ENCODE data around the gene NIPAL3.

NIPAL3 gene

DNA sequence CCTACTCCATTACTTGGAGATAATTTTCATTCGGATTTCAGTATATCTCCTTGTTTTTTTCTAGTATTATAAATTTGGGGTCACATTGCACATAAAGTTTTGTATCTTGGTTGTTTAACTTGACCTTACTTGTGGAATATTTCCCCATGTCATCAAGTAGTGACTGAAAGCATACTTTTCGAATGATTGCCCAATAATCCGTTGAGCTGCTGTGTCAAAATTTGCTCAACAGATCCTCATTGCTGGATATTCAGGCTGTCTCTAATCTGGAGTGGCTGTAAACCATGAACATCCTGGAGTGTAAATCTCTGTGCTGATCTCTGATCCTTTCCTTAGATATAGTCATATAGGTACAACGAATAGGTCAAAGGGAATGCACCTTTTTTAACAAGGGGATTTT is 4.9 kb downstream of the NIPAL3 start:
- Mint-ChIP-seq H3K27me3 (no peaks in the 10 kb centered on the region), H3K9me3 (no peaks in the 10 kb centered on the region), H3K4me3 (no peak overlapping the region), H3K36me3 (peaks cover 71% of the 10 kb centered on the region), H3K27ac (no peak overlapping the region), H3K4me1 (peaks cover 59% of the 10 kb centered on the region)
- no peak for DNase-seq
- CTCF ChIA-PET: interaction anchor here (0.6 to 2.2 kb wide), 3 partner anchors 26 to 167 kb away, joined by 3 to 6 read pairs (median 3); no protein-coding TSS in a partner anchor

DNA sequence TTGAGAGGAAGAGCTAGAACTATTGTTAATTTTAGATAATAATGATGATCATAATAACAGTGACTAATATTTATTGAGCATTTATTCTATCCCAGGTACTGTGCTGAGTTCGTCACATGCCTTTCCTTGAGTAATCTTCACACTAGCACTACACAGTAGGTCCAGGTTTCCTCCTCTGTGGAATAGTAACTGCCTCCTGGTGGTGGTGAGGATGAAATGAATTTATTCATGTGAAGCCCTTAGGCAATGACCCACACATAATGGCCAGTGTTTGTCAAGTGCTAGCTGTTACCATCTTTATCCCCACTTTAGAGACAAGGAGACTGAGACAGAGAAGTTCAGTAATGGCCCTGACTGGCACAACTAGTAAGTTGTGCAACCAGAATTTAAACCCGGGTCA is 5.9 kb downstream of the NIPAL3 start:
- CTCF ChIA-PET: interaction anchor here (0.6 to 2.2 kb wide), 5 partner anchors 30 to 271 kb away, joined by 3 to 6 read pairs (median 3); no protein-coding TSS in a partner anchor
- H3K27me3 Mint-ChIP-seq: no peaks in the 10 kb centered on the region
- peak overlapping the region; percentile 65 for H3K27ac Mint-ChIP-seq
- no peak overlapping the region for H3K4me3 Mint-ChIP-seq
- DNase-seq: no peak
- peaks cover 75% of the 10 kb centered on the region for H3K36me3 Mint-ChIP-seq
- peaks cover 62% of the 10 kb centered on the region for H3K4me1 Mint-ChIP-seq
- H3K9me3 Mint-ChIP-seq: no peaks in the 10 kb centered on the region

DNA sequence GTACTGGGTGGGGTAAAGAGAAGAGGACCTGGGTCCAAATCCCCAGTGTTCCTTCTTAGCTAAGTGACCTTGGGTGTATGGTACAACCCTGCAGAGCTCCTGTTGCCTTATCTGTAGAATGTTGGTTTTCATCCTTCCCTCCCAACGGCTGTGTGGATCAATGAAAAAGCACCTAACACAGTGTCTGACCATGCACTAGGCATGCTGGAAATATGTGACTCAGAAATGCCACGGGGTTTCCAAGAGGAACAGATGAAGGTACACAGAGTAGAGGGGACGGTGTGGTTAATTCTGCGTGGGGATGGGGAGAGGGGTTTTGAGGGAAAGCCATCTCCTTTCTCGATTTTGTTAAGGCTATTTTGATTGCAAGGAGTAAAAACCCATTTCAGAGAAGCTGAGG is 8.6 kb downstream of the NIPAL3 start:
- CTCF ChIA-PET: interaction anchor here (0.8 to 1.3 kb wide), 2 partner anchors 9 to 32 kb away, joined by 3 to 8 read pairs; partner anchors contain the start of gene NIPAL3
- Mint-ChIP-seq H3K27me3 (no peaks in the 10 kb centered on the region), H3K4me1 (peaks cover 47% of the 10 kb centered on the region), H3K36me3 (peaks cover 84% of the 10 kb centered on the region), H3K9me3 (no peaks in the 10 kb centered on the region), H3K4me3 (no peak overlapping the region), H3K27ac (no peak overlapping the region)
- DNase-seq: no peak

DNA sequence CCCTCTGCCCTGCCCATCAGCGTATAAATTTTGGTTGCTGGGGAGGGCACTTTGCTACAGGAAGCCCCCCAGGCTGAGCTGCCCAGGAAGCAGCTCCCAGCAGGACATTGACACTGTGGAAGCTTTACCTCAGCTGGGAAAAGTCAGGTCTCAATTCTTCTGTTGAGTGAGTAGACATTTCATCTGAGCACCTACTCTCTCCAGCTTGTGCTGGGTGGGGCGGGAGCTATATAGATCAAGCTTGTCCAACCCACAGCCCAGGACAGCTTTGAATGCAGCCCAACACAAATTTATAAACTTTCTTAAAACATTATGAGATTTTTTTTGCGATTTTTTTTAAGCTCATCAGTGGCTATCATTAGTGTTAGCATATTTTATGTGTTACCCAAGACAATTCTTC is 9.4 kb downstream of the NIPAL3 start:
- Mint-ChIP-seq H3K36me3 (peaks cover 80% of the 10 kb centered on the region), H3K4me1 (peaks cover 41% of the 10 kb centered on the region)

DNA sequence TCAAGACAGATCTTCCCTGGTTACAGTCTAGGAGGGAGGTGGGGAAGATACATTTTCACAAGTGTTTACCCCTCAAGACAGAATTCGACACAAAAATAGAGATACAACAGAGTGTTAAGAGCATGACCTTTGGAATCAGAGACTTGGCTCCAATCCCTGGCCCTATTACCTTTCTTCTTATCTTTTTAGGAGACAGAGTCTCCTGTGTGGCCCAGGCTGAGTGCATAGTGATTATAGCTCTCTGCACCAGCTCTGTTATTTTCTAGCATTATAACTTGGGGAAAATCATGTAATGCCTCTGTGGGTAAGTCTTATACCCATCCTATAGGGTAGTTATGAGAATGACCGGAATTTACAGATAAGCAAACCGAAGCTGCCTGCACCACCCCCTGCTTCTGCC is 9.8 kb downstream of the NIPAL3 start:
- Mint-ChIP-seq H3K27ac (no peak overlapping the region), H3K9me3 (no peaks in the 10 kb centered on the region), H3K27me3 (no peaks in the 10 kb centered on the region), H3K36me3 (peaks cover 77% of the 10 kb centered on the region), H3K4me3 (no peak overlapping the region), H3K4me1 (peaks cover 38% of the 10 kb centered on the region)
- CTCF ChIA-PET: interaction anchor here (0.9 to 1.3 kb wide), 2 partner anchors 33 kb away, joined by 3 to 8 read pairs; no protein-coding TSS in a partner anchor
- no peak for DNase-seq

More for the DNA sequence above, 9.4 kb downstream of the NIPAL3 start:
- CTCF ChIA-PET: interaction anchor here (0.9 to 1.3 kb wide), 2 partner anchors 32 to 34 kb away, joined by 3 to 8 read pairs; no protein-coding TSS in a partner anchor
- Mint-ChIP-seq H3K27me3 (no peaks in the 10 kb centered on the region), H3K4me3 (no peak overlapping the region), H3K9me3 (no peaks in the 10 kb centered on the region), H3K27ac (no peak overlapping the region)
- DNase-seq: no peak

DNA sequence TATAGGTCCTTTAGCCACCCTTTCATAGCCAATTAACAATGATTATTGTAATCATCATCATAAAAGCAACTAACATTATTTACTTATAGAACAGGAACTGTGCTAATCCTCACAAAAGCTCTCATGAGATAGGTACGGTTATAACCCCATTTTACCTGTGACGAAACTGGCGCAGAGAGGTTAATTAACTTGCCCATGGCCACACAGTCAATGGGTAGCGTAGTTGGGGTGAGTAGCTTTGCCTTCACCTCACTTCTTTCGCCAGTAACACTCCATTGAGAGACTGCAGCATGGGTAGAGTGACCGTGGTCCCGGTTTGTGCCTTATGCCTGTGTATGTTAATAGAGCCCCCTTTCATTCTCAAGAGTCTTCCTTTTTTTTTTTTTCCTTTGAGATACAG is 10.3 kb downstream of the NIPAL3 start:
- Mint-ChIP-seq H3K4me1 (peaks cover 33% of the 10 kb centered on the region), H3K4me3 (no peak overlapping the region), H3K27ac (no peak overlapping the region), H3K9me3 (no peaks in the 10 kb centered on the region), H3K27me3 (no peaks in the 10 kb centered on the region), H3K36me3 (peaks cover 76% of the 10 kb centered on the region)
- CTCF ChIA-PET: no interaction called here
- DNase-seq: no peak

DNA sequence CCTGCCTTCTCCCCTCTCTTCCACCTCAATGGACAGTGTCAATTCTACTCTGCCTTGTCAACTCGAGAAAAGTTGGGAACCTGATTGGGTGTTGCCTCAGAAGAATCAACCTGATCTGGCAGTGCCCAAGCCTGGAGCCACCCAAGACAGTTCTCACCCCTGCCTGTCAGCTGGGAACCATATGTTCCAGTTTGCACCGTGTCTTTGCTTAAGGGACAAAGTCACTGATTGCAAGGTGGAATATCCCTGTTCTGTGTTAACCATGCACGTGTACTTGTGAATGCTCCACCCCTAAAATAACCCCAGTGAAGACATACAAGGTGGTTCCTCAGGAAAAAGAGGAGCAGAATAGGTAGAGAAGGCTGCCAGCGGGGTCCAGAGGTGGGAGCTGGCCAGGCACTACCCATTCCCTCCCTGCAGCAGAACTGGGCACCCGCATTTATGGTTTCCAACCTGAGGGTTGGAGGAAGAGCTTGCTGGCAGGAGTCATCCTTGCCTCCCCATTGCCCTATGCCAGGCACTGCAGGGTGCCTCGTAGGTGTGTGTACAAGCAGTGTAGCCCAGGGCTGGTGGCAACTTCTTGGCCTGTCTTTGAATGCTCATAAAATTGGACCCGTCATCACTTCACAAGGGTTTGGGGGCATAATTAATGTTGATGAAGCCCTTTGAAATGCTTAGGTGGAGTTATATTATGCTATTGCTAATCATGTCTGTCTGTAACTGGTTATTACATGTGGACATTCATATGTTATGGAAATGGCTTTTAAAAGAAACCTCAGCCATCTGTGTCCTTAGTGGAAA is 11.3 kb downstream of the NIPAL3 start:
- DNase-seq: no peak
- Mint-ChIP-seq H3K9me3 (no peaks in the 10 kb centered on the region), H3K4me3 (no peak overlapping the region), H3K27me3 (no peaks in the 10 kb centered on the region), H3K36me3 (peaks cover 76% of the 10 kb centered on the region), H3K4me1 (peaks cover 31% of the 10 kb centered on the region), H3K27ac (no peak overlapping the region)
- CTCF ChIA-PET: no interaction called here

DNA sequence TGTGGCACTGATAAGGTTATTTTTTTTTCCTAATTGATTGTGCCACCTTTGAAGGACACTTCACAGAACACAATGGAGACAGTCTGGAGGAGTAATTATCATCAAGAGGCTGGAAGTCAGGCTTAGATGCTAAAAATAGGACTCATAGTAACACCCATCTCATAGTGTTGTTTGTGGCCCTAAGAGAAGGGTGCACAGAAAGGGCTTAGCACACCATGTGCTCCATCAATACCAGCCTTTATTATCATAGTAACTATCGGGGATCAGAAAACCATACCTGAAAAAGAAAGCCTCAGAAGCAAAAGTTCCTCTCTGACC is 11.9 kb downstream of the NIPAL3 start:
- H3K36me3 Mint-ChIP-seq: peaks cover 75% of the 10 kb centered on the region
- no peaks in the 10 kb centered on the region for H3K27me3 Mint-ChIP-seq
- DNase-seq: no peak
- H3K9me3 Mint-ChIP-seq: no peaks in the 10 kb centered on the region
- no peak overlapping the region for H3K27ac Mint-ChIP-seq
- CTCF ChIA-PET: no interaction called here
- H3K4me3 Mint-ChIP-seq: no peak overlapping the region
- peaks cover 26% of the 10 kb centered on the region for H3K4me1 Mint-ChIP-seq

DNA sequence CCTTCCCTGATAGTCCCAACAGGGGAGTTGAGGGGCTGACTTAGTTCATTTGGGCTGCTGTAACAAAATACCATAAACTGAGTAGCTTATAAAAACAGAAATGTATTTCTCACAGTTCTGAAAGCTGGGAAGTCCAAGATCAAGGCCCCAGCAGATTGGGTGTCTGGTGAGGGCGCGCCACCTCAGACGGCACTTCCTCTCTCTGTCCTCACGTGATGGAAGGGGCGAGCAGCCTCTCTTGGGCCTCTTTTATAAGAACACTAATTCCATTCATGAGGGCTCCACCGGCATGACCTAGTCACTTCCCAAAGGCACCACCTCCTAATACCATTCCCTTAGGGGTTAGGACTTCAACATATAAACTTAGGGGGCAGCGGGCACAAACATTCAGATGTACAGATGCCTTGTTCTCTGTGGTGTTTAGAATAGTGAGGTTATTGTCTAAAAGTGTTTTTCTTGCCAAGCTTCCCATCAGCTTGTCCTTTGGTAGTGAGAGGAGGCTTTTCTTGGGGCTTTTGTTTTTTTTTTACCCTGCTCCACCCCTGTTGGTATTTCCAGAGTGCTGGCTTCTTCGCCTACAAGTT is 20.3 kb downstream of the NIPAL3 start:
- peaks cover 24% of the 10 kb centered on the region for H3K4me1 Mint-ChIP-seq
- H3K9me3 Mint-ChIP-seq: no peaks in the 10 kb centered on the region
- H3K36me3 Mint-ChIP-seq: peaks cover 57% of the 10 kb centered on the region
- no peak overlapping the region for H3K4me3 Mint-ChIP-seq
- CTCF ChIA-PET: interaction anchor here (0.6 kb wide), 1 partner anchor 369 kb away, joined by 3 read pairs; no protein-coding TSS in a partner anchor
- H3K27ac Mint-ChIP-seq: peak overlapping the region; percentile 45
- DNase-seq: no peak
- no peaks in the 10 kb centered on the region for H3K27me3 Mint-ChIP-seq

DNA sequence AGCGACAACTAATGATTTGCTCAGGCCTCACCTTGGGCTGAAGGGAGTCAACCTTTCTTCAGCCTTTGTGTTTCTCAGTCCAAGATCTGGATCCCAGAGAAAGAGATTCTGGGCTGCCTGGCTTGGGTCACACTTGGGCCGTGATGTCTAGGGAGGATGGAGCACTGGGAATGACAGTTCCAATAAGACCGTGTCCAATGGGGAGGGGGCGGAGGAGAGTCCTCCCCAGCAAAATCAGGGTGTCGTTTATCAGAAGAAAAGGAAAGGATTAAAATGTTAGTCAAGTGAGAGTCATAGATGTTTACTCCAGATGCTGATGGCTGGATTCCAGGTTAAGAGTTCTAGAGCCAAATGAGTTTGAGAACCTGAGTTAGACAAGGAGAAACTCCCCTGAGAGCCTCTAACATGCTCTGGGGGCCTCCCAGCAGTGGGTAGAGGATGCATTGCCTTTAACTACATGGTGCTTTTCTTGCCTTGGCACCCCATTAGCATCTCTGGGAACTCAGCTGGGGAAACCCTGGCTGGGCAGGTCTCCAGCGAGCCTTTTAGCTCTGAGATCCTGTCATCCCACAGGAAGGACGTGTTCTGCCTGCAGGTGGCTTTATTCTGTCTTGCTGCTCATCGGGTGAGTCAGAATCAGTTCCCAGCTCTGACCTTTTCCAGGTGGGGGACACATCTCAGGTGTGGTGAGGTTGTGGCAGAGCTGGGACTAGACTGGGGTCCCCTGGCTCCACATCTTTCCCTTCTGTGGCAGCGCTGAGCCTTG is 22.2 kb downstream of the NIPAL3 start:
- Mint-ChIP-seq H3K36me3 (peaks cover 51% of the 10 kb centered on the region), H3K4me3 (no peak overlapping the region), H3K9me3 (no peaks in the 10 kb centered on the region), H3K4me1 (peaks cover 19% of the 10 kb centered on the region), H3K27ac (no peak overlapping the region), H3K27me3 (no peaks in the 10 kb centered on the region)
- no peak for DNase-seq
- CTCF ChIA-PET: interaction anchor here (0.9 kb wide), 1 partner anchor 22 kb away, joined by 4 read pairs; the partner anchor contains the start of gene NIPAL3

DNA sequence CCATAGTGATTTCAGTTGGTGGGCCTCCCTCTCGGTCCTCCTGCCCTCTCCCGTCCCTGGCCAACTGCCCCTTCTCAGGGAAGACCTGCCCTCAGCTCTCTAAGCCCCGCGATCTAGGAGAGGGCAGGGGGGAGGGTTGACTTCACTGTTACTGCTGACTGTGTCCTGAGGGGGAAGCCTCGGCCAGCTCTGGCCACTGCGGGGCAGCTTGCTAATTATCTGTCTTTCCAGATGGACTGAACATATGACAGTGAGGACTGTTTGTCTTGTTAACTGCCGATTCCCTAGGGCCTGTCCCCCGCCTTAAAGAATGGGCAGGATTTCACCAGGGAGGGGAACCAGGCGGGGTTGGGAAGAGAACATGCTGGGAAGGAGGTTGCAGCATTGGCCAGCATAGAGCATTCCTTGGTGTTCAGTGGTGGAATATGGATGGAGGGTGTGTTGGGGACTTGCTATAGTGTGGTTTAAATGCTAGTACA is 22.9 kb downstream of the NIPAL3 start:
- Mint-ChIP-seq H3K27ac (no peak overlapping the region), H3K36me3 (peaks cover 51% of the 10 kb centered on the region)

DNA sequence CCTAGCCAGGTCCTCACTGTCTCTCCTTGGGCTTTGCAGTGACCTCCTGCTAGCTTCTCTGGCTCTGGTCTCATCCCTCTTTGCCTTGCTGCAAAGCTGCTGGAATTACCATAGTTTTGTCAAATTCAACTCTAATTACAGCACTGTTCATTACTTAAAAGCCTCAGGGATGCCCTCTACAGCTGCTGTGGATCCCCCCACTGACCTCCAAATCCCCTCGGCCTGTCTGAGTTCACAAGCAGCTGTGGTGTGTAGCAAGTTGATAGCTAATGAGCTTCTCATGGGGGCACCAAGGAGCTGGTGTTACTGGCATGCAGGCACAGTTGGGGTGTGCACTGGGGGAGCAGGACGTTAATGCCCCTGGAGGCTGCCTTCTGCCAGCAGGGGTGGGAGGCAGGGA is 24.8 kb downstream of the NIPAL3 start:
- DNase-seq: no peak
- Mint-ChIP-seq H3K36me3 (peaks cover 50% of the 10 kb centered on the region), H3K4me3 (no peak overlapping the region), H3K27ac (no peak overlapping the region), H3K27me3 (no peaks in the 10 kb centered on the region), H3K4me1 (peaks cover 12% of the 10 kb centered on the region), H3K9me3 (no peaks in the 10 kb centered on the region)
- CTCF ChIA-PET: interaction anchor here (1.0 kb wide), 1 partner anchor 9 kb away, joined by 3 read pairs; no protein-coding TSS in a partner anchor

More for the DNA sequence above, 22.9 kb downstream of the NIPAL3 start:
- CTCF ChIA-PET: interaction anchor here (0.9 kb wide), 1 partner anchor 23 kb away, joined by 4 read pairs; the partner anchor contains the start of gene NIPAL3
- peaks cover 19% of the 10 kb centered on the region for H3K4me1 Mint-ChIP-seq
- no peaks in the 10 kb centered on the region for H3K27me3 Mint-ChIP-seq
- no peak for DNase-seq
- H3K9me3 Mint-ChIP-seq: no peaks in the 10 kb centered on the region
- H3K4me3 Mint-ChIP-seq: no peak overlapping the region

DNA sequence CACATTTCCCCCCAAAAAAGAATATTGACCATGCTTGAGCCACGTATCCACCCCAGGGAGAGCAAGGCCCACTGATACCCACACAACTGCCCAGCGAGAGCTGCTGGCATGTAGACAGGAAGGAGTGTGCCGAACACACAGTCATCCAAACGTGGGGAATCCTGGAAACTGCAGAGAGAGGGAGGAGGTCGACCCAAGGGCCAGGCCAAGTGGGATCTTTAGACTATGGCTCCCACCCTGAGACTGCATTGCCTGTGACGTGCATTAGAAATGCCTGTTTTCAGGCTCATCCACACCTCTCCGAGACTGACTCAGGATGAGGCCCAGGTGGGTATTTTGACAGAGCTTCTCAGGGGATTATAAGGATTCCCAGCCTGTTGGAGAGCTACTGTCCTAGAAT is 25.9 kb downstream of the NIPAL3 start:
- H3K27ac Mint-ChIP-seq: peak overlapping the region; percentile 9
- H3K27me3 Mint-ChIP-seq: no peaks in the 10 kb centered on the region

More for the DNA sequence above, 25.9 kb downstream of the NIPAL3 start:
- peaks cover 52% of the 10 kb centered on the region for H3K36me3 Mint-ChIP-seq
- DNase-seq: no peak
- no peak overlapping the region for H3K4me3 Mint-ChIP-seq
- CTCF ChIA-PET: interaction anchor here (1.0 to 1.3 kb wide), 2 partner anchors 10 to 23 kb away, joined by 3 to 4 read pairs; no protein-coding TSS in a partner anchor
- H3K9me3 Mint-ChIP-seq: no peaks in the 10 kb centered on the region
- H3K4me1 Mint-ChIP-seq: peaks cover 3% of the 10 kb centered on the region
